Gastrocnemius medialis (tissue), 4 donors: ENCODE data around the gene KERA. TPM values are rescaled to one million over a fixed set of nuclear protein-coding genes. Genes with fewer than 3 reads are reported as not detected.
"Not testable (repeated sequence)": the region's sequence is repeated elsewhere in the genome, so short reads cannot be mapped to it uniquely, and the experiment has no call there.

Source experiments
- ATAC-seq, 2 donors: fragments of 150-250 bp; one replicate each; pipeline ENCODE4 v1.9.1; 2016
- DNase-seq, 2 donors: peaks; one replicate each; pipeline ENCODE4 v3.0.0-alpha.2; 2019
- H3K27ac ChIP-seq, 4 donors: fragments of 200-600 bp; sonication (generic); 1 replicate in 1 of 4; 2 replicates in 3 of 4; pipeline ENCODE4 v1.5.1; 2016 to 2018; ENCODE audit warnings: mild to moderate bottlenecking in 2 of 4, moderate library complexity in 1 of 4
- H3K27me3 ChIP-seq, 3 donors: fragments of 200-600 bp; sonication (generic) in 2 of 3; 1 replicate in 1 of 3; 2 replicates in 2 of 3; pipeline versions ENCODE4 v1.5.1 to v1.6.0; 2016 to 2019; ENCODE audit warnings: mild to moderate bottlenecking in 1 of 3, moderate library complexity in 1 of 3
- H3K36me3 ChIP-seq, 2 donors: fragments of 200-600 bp; sonication (generic) in 1 of 2; one replicate each; pipeline ENCODE4 v1.5.1; 2017 to 2018
- H3K4me1 ChIP-seq, 2 donors: fragments of 200-600 bp; sonication (generic) in 1 of 2; one replicate each; pipeline ENCODE4 v1.5.1; 2016 to 2017; ENCODE audit warnings: mild to moderate bottlenecking in 2 of 2
- H3K4me3 ChIP-seq, 4 donors: fragments of 200-600 bp; sonication (generic) in 3 of 4; 1 replicate in 1 of 4; 2 replicates in 3 of 4; pipeline ENCODE4 v1.5.1; 2016 to 2019; ENCODE audit warnings: mild to moderate bottlenecking in 2 of 4
- H3K9me3 ChIP-seq, 3 donors: fragments of 200-600 bp; sonication (generic) in 2 of 3; 1 replicate in 1 of 3; 2 replicates in 2 of 3; pipeline ENCODE4 v1.5.1; 2016 to 2019
- CTCF ChIP-seq, 5 experiments: fragments of 450-650 bp in 3 of 5; fragments of 200-600 bp in 2 of 5; sonication (generic) in 2 of 5; IDR thresholded peaks in 4 of 5; conservative IDR thresholded peaks in 1 of 5; 1 replicate in 4 of 5; 2 replicates in 1 of 5; pipeline ENCODE4 v1.5.1; 2016 to 2019; ENCODE audit warnings: antibody characterized with exemption in 5 of 5, mild to moderate bottlenecking in 3 of 5, moderate library complexity in 3 of 5
- POLR2A ChIP-seq, 2 donors: fragments of 450-650 bp; IDR thresholded peaks; one replicate each; pipeline ENCODE4 v1.6.1; 2017; ENCODE audit warnings: antibody characterized with exemption in 2 of 2, mild to moderate bottlenecking in 2 of 2, moderate library complexity in 2 of 2
- in situ Hi-C, 4 donors: fragments of 200-750 bp; cut with MboI; loops; one replicate each; pipeline versions ENCODE4 v1.15.0 to v1.8.0; 2017; ENCODE audit warnings: low sequenced_read_pairs in 4 of 4
- intact Hi-C: fragments of 100-400 bp; cut with DNase I; formaldehyde crosslinking; loops from one replicate; pipeline ENCODE4 v1.15.1; 2023; ENCODE audit warnings: low total_unique reads
- total RNA-seq, 4 donors: library from RNA; depleted of rRNA; stranded (reverse); fragments of >200 nt; gene quantifications; one replicate each; pipeline versions ENCODE4 v1.1.0 to v1.2.3, GENCODE V29; 2016

The KERA gene
- total RNA-seq, 4 donors from 2014 or later, result 0.73 TPM; not detected in 3

GRCh38 chr12:91091916-91092715, 34.3 kb upstream of the KERA start:
- in situ Hi-C loops, result no loop called here
- no peak for TF ChIP-seq CTCF (IDR thresholded peaks at IDR 0.05 in 4 of 5, conservative IDR thresholded peaks at IDR 0.05 in 1 of 5)
- no peak for TF ChIP-seq POLR2A (IDR thresholded peaks at IDR 0.05)
- H3K4me3 ChIP-seq, result no peak overlapping the region
- no peak for ATAC-seq
- H3K27ac ChIP-seq, result no peak overlapping the region
- H3K36me3 ChIP-seq, result no peaks in the 10 kb centered on the region
- intact Hi-C loops, result no loop called here
- H3K9me3 ChIP-seq, result no peaks in the 10 kb centered on the region
- no peaks in the 10 kb centered on the region for H3K4me1 ChIP-seq
- no peaks in the 10 kb centered on the region for H3K27me3 ChIP-seq
- DNase-seq, result no peak

GRCh38 chr12:91089953-91090352, 32.1 kb upstream of the KERA start:
- H3K27me3 ChIP-seq, H3K9me3 ChIP-seq, DNase-seq, H3K36me3 ChIP-seq, H3K27ac ChIP-seq, in situ Hi-C loops, H3K4me1 ChIP-seq, ATAC-seq, H3K4me3 ChIP-seq, intact Hi-C loops: not testable (repeated sequence)

- in situ Hi-C loops (no loop called here), intact Hi-C loops (no loop called here)
- no peak overlapping the region for H3K27ac ChIP-seq
- H3K36me3 ChIP-seq, result no peaks in the 10 kb centered on the region
- H3K4me3 ChIP-seq, result no peak overlapping the region
- H3K27me3 ChIP-seq, result no peaks in the 10 kb centered on the region
- ATAC-seq, result no peak
- H3K4me1 ChIP-seq, result no peaks in the 10 kb centered on the region
- TF ChIP-seq CTCF (IDR thresholded peaks at IDR 0.05 in 4 of 5, conservative IDR thresholded peaks at IDR 0.05 in 1 of 5) (no peak), POLR2A (IDR thresholded peaks at IDR 0.05) (no peak)
- no peak for DNase-seq
- H3K9me3 ChIP-seq, result no peaks in the 10 kb centered on the region
Measured at GRCh38 chr12:91080041-91080440, 22.2 kb upstream of the KERA start.

GRCh38 chr12:91078501-91078900, 20.7 kb upstream of the KERA start:
- ATAC-seq, result no peak
- no peak for DNase-seq
- in situ Hi-C loops, result no loop called here
- Histone ChIP-seq H3K27ac (no peak overlapping the region), H3K27me3 (no peaks in the 10 kb centered on the region), H3K36me3 (no peaks in the 10 kb centered on the region), H3K9me3 (no peaks in the 10 kb centered on the region), H3K4me1 (no peaks in the 10 kb centered on the region), H3K4me3 (no peak overlapping the region)
- intact Hi-C loops, result no loop called here
- TF ChIP-seq CTCF (IDR thresholded peaks at IDR 0.05 in 4 of 5, conservative IDR thresholded peaks at IDR 0.05 in 1 of 5), result no peak
- no peak for TF ChIP-seq POLR2A (IDR thresholded peaks at IDR 0.05)

- no peak for ATAC-seq
- no peak overlapping the region for H3K27ac ChIP-seq
- DNase-seq, result no peak
- H3K4me3 ChIP-seq, result no peak overlapping the region
- H3K36me3 ChIP-seq, result no peaks in the 10 kb centered on the region
- H3K4me1 ChIP-seq, result no peaks in the 10 kb centered on the region
- no peak for TF ChIP-seq CTCF (IDR thresholded peaks at IDR 0.05 in 4 of 5, conservative IDR thresholded peaks at IDR 0.05 in 1 of 5)
- TF ChIP-seq POLR2A (IDR thresholded peaks at IDR 0.05), result no peak
- H3K27me3 ChIP-seq, result no peaks in the 10 kb centered on the region
- intact Hi-C loops, result no loop called here
- no peaks in the 10 kb centered on the region for H3K9me3 ChIP-seq
- in situ Hi-C loops, result no loop called here
Measured at GRCh38 chr12:91077228-91077954, 19.6 kb upstream of the KERA start.
